Upper lobe of left lung (tissue), 4 donors: ENCODE measurements around the gene C2orf76.

Source experiments
- POLR2A ChIP-seq, 4 donors: fragments of 450-650 bp; IDR thresholded peaks; one replicate each; pipeline ENCODE4 v1.5.1; 2016 to 2017; ENCODE audit warnings: antibody characterized with exemption in 4 of 4, mild to moderate bottlenecking in 2 of 4
- TF ChIP-seq, protein P1 (sequence below), 6 experiments: fragments of 450-650 bp in 4 of 6; fragments of 200-600 bp in 2 of 6; sonication (generic) in 2 of 6; IDR thresholded peaks; one replicate each; pipeline ENCODE4 v1.5.1; 2016 to 2019; ENCODE audit warnings: antibody characterized with exemption in 6 of 6

DNA sequence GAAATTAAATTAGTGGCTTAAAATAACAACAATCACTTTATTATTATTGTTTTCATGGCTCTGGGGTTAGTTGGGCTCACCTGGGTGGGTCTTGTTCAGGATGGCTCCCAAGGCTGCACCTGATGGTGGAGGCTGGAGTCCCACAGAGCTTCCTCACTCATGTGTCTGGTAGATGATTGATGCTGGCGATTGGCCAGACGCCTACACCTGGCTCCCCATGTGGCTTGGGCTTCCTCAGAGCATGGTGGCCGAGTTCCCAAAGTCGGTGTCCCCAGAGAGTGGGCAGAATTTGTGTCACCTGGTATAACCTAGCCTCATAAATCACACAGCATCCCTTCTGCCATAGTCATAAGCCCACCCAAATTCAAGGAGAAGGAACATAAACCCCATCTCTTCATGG lies 18.3 kb upstream of the C2orf76 start:
- TF ChIP-seq POLR2A (IDR thresholded peaks at IDR 0.05): no peak
- TF ChIP-seq, protein P1, sequence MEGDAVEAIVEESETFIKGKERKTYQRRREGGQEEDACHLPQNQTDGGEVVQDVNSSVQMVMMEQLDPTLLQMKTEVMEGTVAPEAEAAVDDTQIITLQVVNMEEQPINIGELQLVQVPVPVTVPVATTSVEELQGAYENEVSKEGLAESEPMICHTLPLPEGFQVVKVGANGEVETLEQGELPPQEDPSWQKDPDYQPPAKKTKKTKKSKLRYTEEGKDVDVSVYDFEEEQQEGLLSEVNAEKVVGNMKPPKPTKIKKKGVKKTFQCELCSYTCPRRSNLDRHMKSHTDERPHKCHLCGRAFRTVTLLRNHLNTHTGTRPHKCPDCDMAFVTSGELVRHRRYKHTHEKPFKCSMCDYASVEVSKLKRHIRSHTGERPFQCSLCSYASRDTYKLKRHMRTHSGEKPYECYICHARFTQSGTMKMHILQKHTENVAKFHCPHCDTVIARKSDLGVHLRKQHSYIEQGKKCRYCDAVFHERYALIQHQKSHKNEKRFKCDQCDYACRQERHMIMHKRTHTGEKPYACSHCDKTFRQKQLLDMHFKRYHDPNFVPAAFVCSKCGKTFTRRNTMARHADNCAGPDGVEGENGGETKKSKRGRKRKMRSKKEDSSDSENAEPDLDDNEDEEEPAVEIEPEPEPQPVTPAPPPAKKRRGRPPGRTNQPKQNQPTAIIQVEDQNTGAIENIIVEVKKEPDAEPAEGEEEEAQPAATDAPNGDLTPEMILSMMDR (IDR thresholded peaks at IDR 0.05): no peak
